ENCODE data around the gene SLC29A3. TPM values are rescaled to one million over a fixed set of nuclear protein-coding genes. Genes with fewer than 3 reads are reported as not detected.

Gene SLC29A3
- polyA plus RNA-seq, 3 donors: 9.7 to 28.4 (median 16.6) TPM

GRCh38 chr10:71309919-71310318, 9.1 kb upstream of the SLC29A3 start:
- Histone ChIP-seq H3K9me3 (replicated peaks in 1 of 2; ENCODE audit: control insufficient read depth in 1 of 2, insufficient read depth in 1 of 2, low read length in 2 of 2) (no peaks in the 10 kb centered on the region), H3K4me1 (ENCODE audit: control insufficient read depth in 1 of 2, insufficient read depth in 2 of 2, low read length in 2 of 2) (peaks cover 9 to 10% of the 10 kb centered on the region in 2 donors), H3K27me3 (ENCODE audit: control insufficient read depth in 2 of 2, insufficient read depth in 2 of 2, low read length in 2 of 2) (no peaks in the 10 kb centered on the region), H2AFZ (ENCODE audit: insufficient read depth, low read depth, low read length, poor library complexity, severe bottlenecking) (no peak overlapping the region), H3K79me2 (ENCODE audit: insufficient read depth, low read length) (no peaks in the 10 kb centered on the region), H3K4me2 (replicated peaks; ENCODE audit: extremely low read depth, low read length, poor library complexity, severe bottlenecking) (no peak overlapping the region), H3K36me3 (replicated peaks in 1 of 2; ENCODE audit: control insufficient read depth in 1 of 2, insufficient read depth in 2 of 2, low read length in 2 of 2) (no peaks in the 10 kb centered on the region), H4K20me1 (ENCODE audit: insufficient read depth, low read length) (no peaks in the 10 kb centered on the region), H3K27ac (ENCODE audit: low read depth in 1 of 2, low read length in 2 of 2) (no peak overlapping the region), H3K4me3 (replicated peaks in 1 of 3; ENCODE audit: low read depth in 2 of 3, low read length in 3 of 3) (no peak overlapping the region), H3K9ac (ENCODE audit: insufficient read depth, low read length, poor library complexity, severe bottlenecking) (no peak overlapping the region)
- 92% methylated on average over 2 of the region's 3 CpGs for WGBS (ENCODE audit: insufficient coverage)
- DNase-seq: no peak
- Mint-ChIP-seq H3K4me3 (no peak overlapping the region), H3K27me3 (ENCODE audit: low read depth in 3 of 3) (peaks cover 0 to 8% (median 3%) of the 10 kb centered on the region in 3 donors), H3K36me3 (no peaks in the 10 kb centered on the region), H3K9me3 (peaks cover 0 to 6% (median 0%) of the 10 kb centered on the region in 7 donors), H3K27ac (no peak overlapping the region), H3K4me1 (peaks cover 17% of the 10 kb centered on the region)
- intact Hi-C loops (cut with micrococcal nuclease): loop anchor here in 1 of 2 donors (5.0 to 10.0 kb wide), 3 partner anchors 392 to 595 kb away; no protein-coding TSS in a partner anchor
- no peak for TF ChIP-seq CTCF (IDR thresholded peaks at IDR 0.05)

- H3K9me3 ChIP-seq (replicated peaks in 1 of 2; ENCODE audit: control insufficient read depth in 1 of 2, insufficient read depth in 1 of 2, low read length in 2 of 2): no peaks in the 10 kb centered on the region
- DNase-seq: no peak
- no peak overlapping the region for H3K9ac ChIP-seq (ENCODE audit: insufficient read depth, low read length, poor library complexity, severe bottlenecking)
- H3K27me3 ChIP-seq (ENCODE audit: control insufficient read depth in 2 of 2, insufficient read depth in 2 of 2, low read length in 2 of 2): no peaks in the 10 kb centered on the region
- Mint-ChIP-seq H3K9me3 (peaks cover 0 to 6% (median 0%) of the 10 kb centered on the region in 7 donors), H3K27ac (no peak overlapping the region), H3K27me3 (ENCODE audit: low read depth in 3 of 3) (peaks cover 0 to 10% (median 3%) of the 10 kb centered on the region in 3 donors), H3K4me3 (no peak overlapping the region), H3K36me3 (no peaks in the 10 kb centered on the region), H3K4me1 (peaks cover 35% of the 10 kb centered on the region)
- no peak overlapping the region for H3K27ac ChIP-seq (ENCODE audit: low read depth in 1 of 2, low read length in 2 of 2)
- no peaks in the 10 kb centered on the region for H3K79me2 ChIP-seq (ENCODE audit: insufficient read depth, low read length)
- no peak overlapping the region for H3K4me2 ChIP-seq (replicated peaks; ENCODE audit: extremely low read depth, low read length, poor library complexity, severe bottlenecking)
- no peak for TF ChIP-seq CTCF (IDR thresholded peaks at IDR 0.05)
- H3K4me1 ChIP-seq (ENCODE audit: control insufficient read depth in 1 of 2, insufficient read depth in 2 of 2, low read length in 2 of 2): peaks cover 31 to 32% of the 10 kb centered on the region in 2 donors
- H3K4me3 ChIP-seq (replicated peaks in 1 of 3; ENCODE audit: low read depth in 2 of 3, low read length in 3 of 3): no peak overlapping the region
- no CpG with 5 or more reads among the region's 1 CpG for WGBS (ENCODE audit: insufficient coverage)
- H2AFZ ChIP-seq (ENCODE audit: insufficient read depth, low read depth, low read length, poor library complexity, severe bottlenecking): no peak overlapping the region
- intact Hi-C loops (cut with micrococcal nuclease): loop anchor here in 1 of 2 donors (5.0 to 10.0 kb wide), 3 partner anchors 390 to 593 kb away; no protein-coding TSS in a partner anchor
- H3K36me3 ChIP-seq (replicated peaks in 1 of 2; ENCODE audit: control insufficient read depth in 1 of 2, insufficient read depth in 2 of 2, low read length in 2 of 2): no peaks in the 10 kb centered on the region
- no peaks in the 10 kb centered on the region for H4K20me1 ChIP-seq (ENCODE audit: insufficient read depth, low read length)
Observed at GRCh38 chr10:71312220-71312619, 6.8 kb upstream of the SLC29A3 start.

All from CD14-positive monocyte (primary cell).